Caco-2 (cell line): ENCODE measurements around the gene HCK. TPM values are rescaled to one million over a fixed set of nuclear protein-coding genes. Genes with fewer than 3 reads are reported as not detected.
A peak's percentile ranks its signal among the peaks of the same experiment; 100 is the strongest.

Experiments used
- BruUV-seq: library from RNA; stranded (reverse); fragments of 400-500 nt; replicated peaks from 2 replicates; lab custom pipeline; 2021; lab: Mats Ljungman, UMichigan
- CTCF ChIA-PET: fragments of 300-600 bp; sonication (Branson Sonifier 250); formaldehyde crosslinking; loops from one replicate; lab custom pipeline; 2022; ENCODE audit warnings: antibody characterized with exemption; lab: Charles Lee
- POLR2A ChIA-PET: fragments of 300-600 bp; sonication (Branson Sonifier 250); formaldehyde crosslinking; loops from one replicate; lab custom pipeline; 2022; ENCODE audit warnings: antibody characterized with exemption; lab: Charles Lee
- DNase-seq, 2 experiments: peaks; one replicate each; pipeline versions ENCODE4 v3.0.0 to v3.0.0-alpha.2; 2020 to 2022
- H3K27me3 ChIP-seq: replicated peaks from 2 replicates; pipeline ENCODE4 v1.6.0; 2011; ENCODE audit warnings: low read length; ENCODE audit not compliant: control insufficient read depth, insufficient read depth
- H3K36me3 ChIP-seq: 2 replicates; pipeline ENCODE4 v1.5.1; 2011; ENCODE audit warnings: low read length; ENCODE audit not compliant: control insufficient read depth, insufficient read depth
- H3K4me1 ChIP-seq: fragments of 250-450 bp; sonication (Bioruptor Pico); 2 replicates; pipeline ENCODE4 v1.5.1; 2020; ENCODE audit warnings: mild to moderate bottlenecking
- H3K4me3 ChIP-seq: 2 replicates; pipeline ENCODE4 v1.5.1; 2011; ENCODE audit warnings: low read depth, mild to moderate bottlenecking, control low read depth, low read length
- H3K9me3 ChIP-seq: fragments of 250-450 bp; sonication (Bioruptor Pico); 2 replicates; pipeline ENCODE4 v1.5.1; 2020; ENCODE audit warnings: mild to moderate bottlenecking, moderate library complexity
- H3K27ac Mint-ChIP-seq: one replicate; pipeline ENCODE4 v1.8.0; 2022; ENCODE audit warnings: mixed read lengths; ENCODE audit not compliant: unreplicated experiment
- H3K27me3 Mint-ChIP-seq: one replicate; pipeline ENCODE4 v1.8.0; 2022; ENCODE audit warnings: mixed read lengths; ENCODE audit not compliant: insufficient read depth, unreplicated experiment
- H3K36me3 Mint-ChIP-seq: one replicate; pipeline ENCODE4 v1.8.0; 2022; ENCODE audit warnings: mild to moderate bottlenecking, mixed read lengths; ENCODE audit not compliant: insufficient read depth, unreplicated experiment
- H3K4me1 Mint-ChIP-seq: one replicate; pipeline ENCODE4 v1.8.0; 2022; ENCODE audit warnings: low read depth, mixed read lengths; ENCODE audit not compliant: unreplicated experiment
- H3K4me3 Mint-ChIP-seq: one replicate; pipeline ENCODE4 v1.8.0; 2022; ENCODE audit warnings: mild to moderate bottlenecking, moderate library complexity, mixed read lengths; ENCODE audit not compliant: unreplicated experiment
- H3K9me3 Mint-ChIP-seq: one replicate; pipeline ENCODE4 v1.8.0; 2022; ENCODE audit warnings: mixed read lengths; ENCODE audit not compliant: unreplicated experiment
- intact Hi-C: fragments of 100-400 bp; cut with micrococcal nuclease; formaldehyde crosslinking; loops from one replicate; pipeline ENCODE4 v1.10.0; 2022; ENCODE audit not compliant: unreplicated experiment
- total RNA-seq: library from RNA; stranded (reverse); gene quantifications from 2 replicates; pipeline ENCODE4 v1.2.3, GENCODE V29; 2022
- TF ChIP-seq, protein P1 (sequence below), 2 experiments: fragments of 200-600 bp in 1 of 2; IDR thresholded peaks; 1 replicate in 1 of 2; 2 replicates in 1 of 2; pipeline versions ENCODE4 v1.5.1 to v1.8.0; 2011 to 2022; ENCODE audit warnings: antibody characterized with exemption in 1 of 2, control low read depth in 1 of 2, inconsistent platforms in 1 of 2, low read depth in 1 of 2, low read length in 1 of 2, mild to moderate bottlenecking in 1 of 2, moderate library complexity in 1 of 2; ENCODE audit not compliant: insufficient read depth in 1 of 2, severe bottlenecking in 1 of 2, unreplicated experiment in 1 of 2

Gene HCK
- total RNA-seq, 1 experiment from 2014 or later: not detected

GRCh38 chr20:32129863-32130262 lies 77.8 kb downstream of the HCK start:
- peaks cover 22% of the 10 kb centered on the region for H3K36me3 Mint-ChIP-seq
- no peak overlapping the region for H3K4me3 Mint-ChIP-seq
- ChIA-PET POLR2A (no interaction called here), CTCF (no interaction called here)
- peaks cover 1% of the 10 kb centered on the region; the same call in 1 of the 2 replicates for H3K36me3 ChIP-seq
- no peaks in the 10 kb centered on the region for H3K9me3 ChIP-seq
- H3K27me3 ChIP-seq: no peaks in the 10 kb centered on the region
- intact Hi-C loops: no loop called here
- no peak overlapping the region for H3K27ac Mint-ChIP-seq
- no peaks in the 10 kb centered on the region for H3K9me3 Mint-ChIP-seq
- H3K27me3 Mint-ChIP-seq: no peaks in the 10 kb centered on the region
- no peak overlapping the region for H3K4me3 ChIP-seq
- TF ChIP-seq, protein P1, sequence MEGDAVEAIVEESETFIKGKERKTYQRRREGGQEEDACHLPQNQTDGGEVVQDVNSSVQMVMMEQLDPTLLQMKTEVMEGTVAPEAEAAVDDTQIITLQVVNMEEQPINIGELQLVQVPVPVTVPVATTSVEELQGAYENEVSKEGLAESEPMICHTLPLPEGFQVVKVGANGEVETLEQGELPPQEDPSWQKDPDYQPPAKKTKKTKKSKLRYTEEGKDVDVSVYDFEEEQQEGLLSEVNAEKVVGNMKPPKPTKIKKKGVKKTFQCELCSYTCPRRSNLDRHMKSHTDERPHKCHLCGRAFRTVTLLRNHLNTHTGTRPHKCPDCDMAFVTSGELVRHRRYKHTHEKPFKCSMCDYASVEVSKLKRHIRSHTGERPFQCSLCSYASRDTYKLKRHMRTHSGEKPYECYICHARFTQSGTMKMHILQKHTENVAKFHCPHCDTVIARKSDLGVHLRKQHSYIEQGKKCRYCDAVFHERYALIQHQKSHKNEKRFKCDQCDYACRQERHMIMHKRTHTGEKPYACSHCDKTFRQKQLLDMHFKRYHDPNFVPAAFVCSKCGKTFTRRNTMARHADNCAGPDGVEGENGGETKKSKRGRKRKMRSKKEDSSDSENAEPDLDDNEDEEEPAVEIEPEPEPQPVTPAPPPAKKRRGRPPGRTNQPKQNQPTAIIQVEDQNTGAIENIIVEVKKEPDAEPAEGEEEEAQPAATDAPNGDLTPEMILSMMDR (IDR thresholded peaks at IDR 0.05; ENCODE audit: insufficient read depth in 1 of 2, low read depth in 1 of 2, low read length in 1 of 2, severe bottlenecking in 1 of 2, unreplicated experiment in 1 of 2): no peak
- no peaks in the 10 kb centered on the region for H3K4me1 ChIP-seq
- no TSS peak for BruUV-seq
- H3K4me1 Mint-ChIP-seq: no peaks in the 10 kb centered on the region
- no peak for DNase-seq

DNA sequence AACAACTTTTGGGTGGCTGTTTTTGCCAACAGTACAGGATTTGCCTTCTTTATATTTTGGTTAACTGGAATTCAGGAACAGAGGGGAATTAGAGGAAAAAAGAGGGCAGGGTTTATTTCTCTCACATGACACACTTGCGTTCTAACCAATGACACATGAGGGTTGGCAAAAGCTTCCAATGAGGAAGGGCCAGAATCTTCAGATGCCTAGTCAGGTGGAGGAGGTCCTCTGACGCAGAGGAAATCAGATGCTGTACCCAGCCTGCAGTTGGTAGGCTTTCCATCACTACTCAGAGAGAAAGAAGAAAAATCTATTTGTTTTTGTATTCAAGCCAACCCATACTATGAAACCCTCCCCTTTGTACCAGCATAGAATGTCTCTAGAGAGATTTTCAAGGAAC lies 78.3 kb downstream of the HCK start:
- Histone ChIP-seq H3K27me3 (no peaks in the 10 kb centered on the region), H3K4me1 (no peaks in the 10 kb centered on the region), H3K36me3 (peaks cover 1% of the 10 kb centered on the region; the same call in 1 of the 2 replicates), H3K9me3 (no peaks in the 10 kb centered on the region), H3K4me3 (no peak overlapping the region)
- no peak overlapping the region for H3K27ac Mint-ChIP-seq
- TF ChIP-seq, protein P1 (IDR thresholded peaks at IDR 0.05; ENCODE audit: insufficient read depth in 1 of 2, low read depth in 1 of 2, low read length in 1 of 2, severe bottlenecking in 1 of 2, unreplicated experiment in 1 of 2): no peak
- H3K4me1 Mint-ChIP-seq: no peaks in the 10 kb centered on the region
- no peak overlapping the region for H3K4me3 Mint-ChIP-seq
- peak in 1 of 2 experiments; percentile 15 for DNase-seq
- no TSS peak for BruUV-seq
- intact Hi-C loops: no loop called here
- POLR2A ChIA-PET: no interaction called here
- CTCF ChIA-PET: no interaction called here
- H3K9me3 Mint-ChIP-seq: no peaks in the 10 kb centered on the region
- H3K27me3 Mint-ChIP-seq: no peaks in the 10 kb centered on the region
- peaks cover 17% of the 10 kb centered on the region for H3K36me3 Mint-ChIP-seq

GRCh38 chr20:32130965-32131364 lies 78.9 kb downstream of the HCK start:
- Mint-ChIP-seq H3K36me3 (peaks cover 17% of the 10 kb centered on the region), H3K4me3 (no peak overlapping the region), H3K27me3 (no peaks in the 10 kb centered on the region), H3K9me3 (no peaks in the 10 kb centered on the region), H3K27ac (no peak overlapping the region), H3K4me1 (no peaks in the 10 kb centered on the region)
- intact Hi-C loops: no loop called here
- TF ChIP-seq, protein P1 (IDR thresholded peaks at IDR 0.05; ENCODE audit: insufficient read depth in 1 of 2, low read depth in 1 of 2, low read length in 1 of 2, severe bottlenecking in 1 of 2, unreplicated experiment in 1 of 2): no peak
- no TSS peak for BruUV-seq
- peaks cover 1% of the 10 kb centered on the region; the same call in 1 of the 2 replicates for H3K36me3 ChIP-seq
- H3K27me3 ChIP-seq: no peaks in the 10 kb centered on the region
- no peak overlapping the region for H3K4me3 ChIP-seq
- no peak for DNase-seq
- no peaks in the 10 kb centered on the region for H3K9me3 ChIP-seq
- ChIA-PET POLR2A (no interaction called here), CTCF (interaction anchor here (0.6 kb wide), 1 partner anchor 762 kb away, joined by 7 read pairs; no protein-coding TSS in a partner anchor)
- no peaks in the 10 kb centered on the region for H3K4me1 ChIP-seq
